Right lobe of liver (tissue), 6 donors: ENCODE measurements around the gene LMTK3. TPM values are rescaled to one million over a fixed set of nuclear protein-coding genes. Genes with fewer than 3 reads are reported as not detected.
A peak's percentile ranks its signal among the peaks of the same experiment; 100 is the strongest.

ENCODE experiments used
- ATAC-seq, 4 donors: fragments of 200-7000 bp; cut with Tn5 transposase; one replicate each; pipeline ENCODE4 v1.9.1; 2020; ENCODE audit warnings: mild to moderate bottlenecking in 4 of 4, moderate library complexity in 4 of 4
- DNase-seq, 3 donors: peaks; one replicate each; pipeline ENCODE4 v3.0.0-alpha.2; 2020
- H3K27ac ChIP-seq, 3 donors: fragments of 200-600 bp; one replicate each; pipeline ENCODE4 v1.8.0; 2022
- H3K27me3 ChIP-seq, 2 donors: fragments of 200-600 bp; one replicate each; pipeline ENCODE4 v1.8.0; 2022
- H3K36me3 ChIP-seq, 4 donors: fragments of 200-600 bp; sonication (generic) in 1 of 4; one replicate each; pipeline versions ENCODE4 v1.5.1 to v1.8.0; 2017 to 2022; ENCODE audit warnings: control low read depth in 1 of 4
- H3K4me1 ChIP-seq, 4 donors: fragments of 200-600 bp; sonication (generic) in 1 of 4; one replicate each; pipeline versions ENCODE4 v1.5.1 to v1.8.0; 2017 to 2022; ENCODE audit warnings: control low read depth in 1 of 4
- H3K4me3 ChIP-seq, 3 donors: fragments of 200-600 bp; one replicate each; pipeline ENCODE4 v1.8.0; 2022
- H3K9me3 ChIP-seq, 4 donors: fragments of 200-600 bp; sonication (generic) in 1 of 4; one replicate each; pipeline versions ENCODE4 v1.5.1 to v1.8.0; 2017 to 2022; ENCODE audit warnings: control low read depth in 1 of 4
- CTCF ChIP-seq, 4 donors: fragments of 200-600 bp in 3 of 4; fragments of 450-650 bp in 1 of 4; IDR thresholded peaks; one replicate each; pipeline versions ENCODE4 v1.5.1 to v1.8.0; 2016 to 2022; ENCODE audit warnings: antibody characterized with exemption in 4 of 4, mild to moderate bottlenecking in 2 of 4
- POLR2A ChIP-seq: fragments of 450-650 bp; IDR thresholded peaks from one replicate; pipeline ENCODE4 v1.6.1; 2017; ENCODE audit warnings: antibody characterized with exemption, mild to moderate bottlenecking
- WGBS: methylation state at CpG from one replicate; pipeline ENCODE4 v1.1.6; 2018; ENCODE audit warnings: low coverage, low lambda C conversion rate; ENCODE audit not compliant: insufficient coverage; ENCODE audit errors: missing lambda C conversion rate; 5-methylcytosine and 5-hydroxymethylcytosine counted together
- intact Hi-C, 2 donors: fragments of 100-400 bp; cut with DNase I; formaldehyde crosslinking; loops; one replicate each; pipeline versions ENCODE4 v1.11.2 to v1.14.1; 2022
- total RNA-seq, 6 experiments: library from RNA; depleted of rRNA in 2 of 6; stranded (reverse); fragments of >200 nt in 2 of 6; fragmentation: NEBNext Ultra II Directional in 3 of 6; extraction: Animal tissue kit (Norgen Biotek cat#: 25700) in 3 of 6; gene quantifications; one replicate each; pipeline versions ENCODE4 v1.1.0 to v1.2.4, GENCODE V29; 2016 to 2023
- donor health status: DM: no; HTN: yes; CAD: no.
- donor health status: DM: no; HTN: no; CAD: no.
- donor health status: DM: no; HTN: no; CAD: no.
- donor health status: DM: no; HTN: yes; CAD: no.
- donor health status: DM: no; HTN: yes; CAD: no.

Gene LMTK3
- total RNA-seq, 6 experiments from 2014 or later = 0.09 to 0.31 (median 0.12) TPM; not detected in 1

GRCh38 chr19:48484931-48485612 is 26.6 kb downstream of the LMTK3 start:
- Histone ChIP-seq H3K9me3 (no peaks in the 10 kb centered on the region), H3K36me3 (no peaks in the 10 kb centered on the region), H3K4me3 (no peak overlapping the region), H3K27me3 (no peaks in the 10 kb centered on the region), H3K4me1 (peaks cover 0 to 7% (median 1%) of the 10 kb centered on the region in 4 donors), H3K27ac (no peak overlapping the region)
- DNase-seq = no peak
- ATAC-seq = no peak
- WGBS = 60% methylated on average over 19 of the region's 37 CpGs
- intact Hi-C loops = no loop called here
- TF ChIP-seq POLR2A (no peak), CTCF (IDR thresholded peaks at IDR 0.05) (no peak)

- Histone ChIP-seq H3K4me3 (no peak overlapping the region), H3K4me1 (peaks cover 0 to 7% (median 3%) of the 10 kb centered on the region in 4 donors), H3K36me3 (no peaks in the 10 kb centered on the region), H3K9me3 (no peaks in the 10 kb centered on the region), H3K27ac (no peak overlapping the region), H3K27me3 (no peaks in the 10 kb centered on the region)
- TF ChIP-seq POLR2A (no peak), CTCF (IDR thresholded peaks at IDR 0.05) (no peak)
- intact Hi-C loops = no loop called here
- ATAC-seq = no peak
- no peak for DNase-seq
- WGBS = 77% methylated on average over 15 of the region's 16 CpGs
These were observed 27.3 kb downstream of the LMTK3 start for GRCh38 chr19:48484247-48484893.

GRCh38 chr19:48483301-48483700 is 28.3 kb downstream of the LMTK3 start:
- intact Hi-C loops = no loop called here
- Histone ChIP-seq H3K27ac (no peak overlapping the region), H3K36me3 (no peaks in the 10 kb centered on the region), H3K4me3 (no peak overlapping the region), H3K27me3 (no peaks in the 10 kb centered on the region), H3K9me3 (no peaks in the 10 kb centered on the region), H3K4me1 (peaks cover 0 to 7% (median 3%) of the 10 kb centered on the region in 4 donors)
- TF ChIP-seq CTCF (IDR thresholded peaks at IDR 0.05) (no peak), POLR2A (no peak)
- ATAC-seq (no peak), DNase-seq (no peak)
- WGBS = 42% methylated on average over 3 of the region's 3 CpGs

GRCh38 chr19:48481846-48482639 is 29.6 kb downstream of the LMTK3 start:
- Histone ChIP-seq H3K27me3 (no peaks in the 10 kb centered on the region), H3K27ac (no peak overlapping the region), H3K9me3 (no peaks in the 10 kb centered on the region), H3K36me3 (no peaks in the 10 kb centered on the region), H3K4me1 (peaks cover 0 to 7% (median 3%) of the 10 kb centered on the region in 4 donors), H3K4me3 (no peak overlapping the region)
- intact Hi-C loops = no loop called here
- 65% methylated on average over 7 of the region's 7 CpGs for whole genome bisulfite sequencing
- TF ChIP-seq POLR2A (no peak), CTCF (IDR thresholded peaks at IDR 0.05) (no peak)
- peak in 1 of 4 donors; percentile 12 for ATAC-seq
- DNase-seq = no peak
